T-helper 2 cell (primary cell): Measurements from ENCODE around the gene DNAJB11.
"Not testable (repeated sequence)": the region's sequence is repeated elsewhere in the genome, so short reads cannot be mapped to it uniquely, and the experiment has no call there.

ENCODE experiments used
- DNase-seq, 5 experiments: peaks; one replicate each; pipeline versions ENCODE4 v3.0.0 to v3.0.0-alpha.2; 2012 to 2022
- total RNA-seq, 2 donors: gene quantifications; one replicate each; lab custom pipeline; 2026; lab: John Stamatoyannopoulos, UW

Gene DNAJB11
- 101 to 137 reads per million in 2 donors for total RNA-seq

DNA sequence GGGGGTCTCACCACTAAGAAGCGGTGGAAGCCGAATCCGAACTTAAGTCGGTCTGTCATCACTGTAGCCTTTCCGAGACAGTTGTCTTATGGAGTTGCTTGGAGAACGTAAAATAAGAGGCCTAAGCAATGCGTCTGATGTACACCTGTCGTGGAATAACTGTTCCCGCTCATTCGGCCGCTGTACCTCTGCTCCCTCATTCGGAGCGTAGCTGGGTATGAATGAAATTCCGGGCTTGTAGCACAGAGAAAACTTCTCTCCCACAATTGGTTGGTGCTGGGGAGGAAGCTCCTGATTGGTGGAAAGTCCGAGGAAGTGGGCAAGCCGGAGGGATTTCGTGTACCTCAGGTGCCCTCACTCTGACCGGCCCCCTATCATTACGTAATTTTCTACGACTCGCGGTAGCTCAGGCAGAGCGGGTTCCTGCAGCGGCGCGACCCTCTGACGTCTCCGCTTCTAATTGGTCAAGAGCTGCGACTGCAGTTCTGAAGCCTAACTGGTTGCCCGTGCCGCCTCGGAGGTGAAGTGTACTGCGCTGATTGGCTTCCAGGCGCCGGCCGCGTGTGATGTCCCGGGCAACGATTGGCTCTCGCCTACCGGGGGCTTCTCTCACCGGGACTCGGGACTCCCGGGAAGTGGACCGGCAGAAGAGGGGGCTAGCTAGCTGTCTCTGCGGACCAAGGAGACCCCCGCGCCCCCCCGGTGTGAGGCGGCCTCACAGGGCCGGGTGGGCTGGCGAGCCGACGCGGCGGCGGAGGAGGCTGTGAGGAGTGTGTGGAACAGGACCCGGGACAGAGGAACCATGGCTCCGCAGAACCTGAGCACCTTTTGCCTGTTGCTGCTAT is at the start of gene DNAJB11:
Gene DNAJB11, plus strand, starts transcription at position 625 of the 845 bp plus-strand sequence. Its CDS starts 178 bp downstream, at position 803.
- peak; percentile 93 to 100 (median 98) for DNase-seq

DNA sequence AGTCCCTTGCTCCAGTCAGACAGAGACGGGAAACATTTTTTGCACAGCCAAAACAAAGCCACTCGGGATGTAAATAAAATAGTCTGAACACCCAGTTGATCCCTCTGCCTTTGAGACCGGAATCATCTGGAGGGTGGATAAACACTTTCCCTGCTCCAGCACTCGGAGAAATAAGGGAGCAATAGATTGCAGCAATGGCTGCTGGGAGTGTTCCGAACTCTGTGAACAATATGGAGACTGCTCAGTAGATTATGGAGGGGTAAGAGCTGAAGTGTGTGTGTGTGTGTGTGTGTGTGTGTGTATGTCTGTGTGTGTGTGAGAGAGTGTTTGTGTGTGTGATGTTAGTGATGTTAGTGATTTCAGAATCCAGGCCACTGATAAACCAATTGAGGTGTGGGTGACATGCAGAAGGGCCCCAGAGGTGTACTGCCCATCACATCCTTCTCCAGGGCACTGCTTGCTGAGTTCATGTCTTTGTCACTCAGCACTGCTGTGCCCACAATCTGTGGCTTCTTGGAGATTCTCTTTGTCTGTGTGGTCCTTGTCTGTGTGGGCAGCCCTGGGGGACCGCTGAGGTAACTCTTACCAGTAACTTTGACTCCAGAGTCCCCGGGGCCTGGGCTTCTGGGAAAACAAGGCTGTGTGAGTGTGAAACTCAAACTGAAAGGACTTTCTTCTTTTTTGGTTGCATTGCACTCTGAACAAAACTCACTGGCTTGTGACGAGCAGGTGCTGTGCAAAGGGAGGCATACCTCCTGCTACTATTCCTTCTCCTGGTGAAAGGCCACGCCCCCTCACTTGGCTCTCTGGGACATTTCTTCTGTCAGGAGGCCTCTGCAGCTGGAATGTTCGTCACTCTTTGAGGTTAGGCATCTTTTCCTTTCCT is 49.3 kb upstream of the DNAJB11 start:
- DNase-seq, result peak in 1 of 5 experiments; percentile 51

DNA sequence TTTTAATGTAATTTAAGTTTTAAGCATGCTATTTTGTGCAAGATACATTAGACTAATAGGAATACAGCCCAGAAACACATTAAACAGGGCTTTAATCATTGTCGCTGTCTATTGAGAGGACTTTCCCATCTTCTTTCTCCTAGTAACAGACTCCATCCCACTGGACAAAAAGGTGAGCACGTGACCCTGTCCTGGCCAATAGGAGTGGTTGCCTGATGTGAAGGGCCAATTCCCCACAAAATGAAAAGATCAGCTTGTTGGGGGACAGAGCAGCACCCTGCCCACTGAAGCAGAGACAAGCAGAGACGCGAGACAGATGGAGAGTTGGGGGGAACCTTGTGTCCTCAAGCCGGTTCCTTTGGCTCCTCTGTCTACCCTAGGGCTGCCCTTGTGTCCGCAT is 47.5 kb upstream of the DNAJB11 start:
- no peak for DNase-seq

DNA sequence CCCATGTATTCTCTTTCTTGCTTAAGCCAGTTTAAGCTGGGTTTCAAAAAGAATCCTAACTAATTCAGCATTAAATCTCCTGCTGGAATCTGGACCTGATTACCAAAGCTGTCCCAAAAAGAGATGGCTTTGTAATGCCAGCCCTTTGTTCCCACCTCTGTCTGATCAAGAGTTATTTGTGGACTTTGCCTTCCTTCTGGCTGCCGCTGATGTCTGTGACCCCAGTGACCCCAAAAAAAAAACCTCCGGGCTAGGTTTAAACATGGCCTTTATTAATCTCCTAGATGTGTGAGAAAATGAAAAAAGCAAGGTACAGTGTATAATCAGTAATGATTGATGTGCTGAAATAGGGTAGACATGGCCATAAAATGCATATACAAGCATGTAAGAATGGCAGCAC is 47.1 kb upstream of the DNAJB11 start:
- no peak for DNase-seq

DNA sequence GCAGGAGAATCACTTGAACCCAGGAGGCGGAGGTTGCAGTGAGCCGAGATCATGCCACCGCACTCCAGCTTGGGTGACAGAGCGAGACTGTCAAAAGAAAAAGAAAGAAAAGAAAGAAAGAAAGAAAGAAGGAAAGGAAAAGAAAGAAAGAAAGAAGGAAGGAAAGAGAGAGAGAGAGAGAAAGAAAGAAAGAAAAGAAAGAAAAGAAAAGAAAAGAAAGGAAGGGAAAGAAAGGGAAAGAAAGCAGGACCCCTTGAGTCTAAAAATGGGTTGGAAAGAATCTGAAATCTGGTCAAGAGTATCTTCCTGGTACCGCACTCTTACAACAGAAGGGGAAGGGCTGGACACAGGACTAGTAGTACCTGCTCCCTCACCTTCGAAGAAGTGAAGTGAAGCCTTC is 45.9 kb upstream of the DNAJB11 start:
- DNase-seq, result no peak

DNA sequence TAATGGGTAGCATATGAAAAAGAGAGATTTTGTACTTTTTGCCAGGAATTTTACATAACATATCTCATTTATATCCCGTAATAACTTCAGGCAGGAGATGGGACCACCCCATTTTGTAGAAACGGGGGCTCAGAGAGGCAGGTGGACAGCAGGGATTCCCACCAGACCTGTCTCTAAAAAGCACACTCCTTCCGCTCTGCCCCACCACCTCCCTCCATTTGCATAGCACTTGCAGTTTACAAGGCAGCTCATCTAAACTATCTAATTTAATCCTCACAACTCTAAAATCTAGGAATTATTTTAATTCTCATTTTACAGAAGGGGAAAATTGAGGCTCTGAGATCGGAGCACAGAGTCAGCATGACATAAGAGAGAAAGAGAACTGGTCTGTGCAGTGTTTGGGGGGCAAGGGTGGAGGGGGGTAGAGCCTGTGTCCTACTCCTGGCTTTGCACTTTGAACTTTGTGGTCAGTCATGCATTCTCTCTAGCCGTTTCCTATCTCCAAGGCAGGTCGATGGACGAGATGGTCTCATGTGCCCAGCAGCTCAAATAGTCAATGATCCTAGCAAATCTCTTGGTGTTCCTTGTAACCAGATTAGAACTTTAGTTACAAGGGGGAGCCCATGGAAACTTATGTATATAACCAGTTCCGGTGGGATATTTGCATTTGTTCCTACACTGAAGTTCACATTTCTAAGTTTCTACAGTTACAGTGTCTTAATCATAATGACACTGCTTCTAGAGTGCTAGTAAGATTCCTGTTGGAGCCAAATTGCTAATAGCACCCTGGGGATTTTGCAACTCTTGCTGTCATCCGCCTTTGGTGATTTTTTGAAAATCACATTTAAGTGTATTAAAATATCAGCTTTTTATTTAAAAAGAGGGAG is 44.9 kb upstream of the DNAJB11 start:
- no peak for DNase-seq

DNA sequence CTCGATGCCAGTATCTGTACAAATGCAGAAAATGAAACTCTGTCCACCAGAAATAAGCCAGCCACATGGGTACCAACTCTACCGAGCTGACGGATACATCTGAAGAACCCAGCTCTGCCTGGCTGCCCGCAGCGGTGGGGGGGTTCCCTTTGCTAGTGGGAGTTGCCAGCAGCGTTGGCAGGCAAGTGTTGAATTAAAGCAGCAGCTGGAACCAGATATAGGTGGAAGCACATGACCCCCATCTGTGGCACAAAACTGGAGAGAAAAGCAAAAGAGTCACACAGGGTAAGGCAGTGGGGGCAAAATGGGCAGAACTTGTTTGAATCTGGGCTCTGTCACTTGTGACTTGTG is 44.3 kb upstream of the DNAJB11 start:
- no peak for DNase-seq

DNA sequence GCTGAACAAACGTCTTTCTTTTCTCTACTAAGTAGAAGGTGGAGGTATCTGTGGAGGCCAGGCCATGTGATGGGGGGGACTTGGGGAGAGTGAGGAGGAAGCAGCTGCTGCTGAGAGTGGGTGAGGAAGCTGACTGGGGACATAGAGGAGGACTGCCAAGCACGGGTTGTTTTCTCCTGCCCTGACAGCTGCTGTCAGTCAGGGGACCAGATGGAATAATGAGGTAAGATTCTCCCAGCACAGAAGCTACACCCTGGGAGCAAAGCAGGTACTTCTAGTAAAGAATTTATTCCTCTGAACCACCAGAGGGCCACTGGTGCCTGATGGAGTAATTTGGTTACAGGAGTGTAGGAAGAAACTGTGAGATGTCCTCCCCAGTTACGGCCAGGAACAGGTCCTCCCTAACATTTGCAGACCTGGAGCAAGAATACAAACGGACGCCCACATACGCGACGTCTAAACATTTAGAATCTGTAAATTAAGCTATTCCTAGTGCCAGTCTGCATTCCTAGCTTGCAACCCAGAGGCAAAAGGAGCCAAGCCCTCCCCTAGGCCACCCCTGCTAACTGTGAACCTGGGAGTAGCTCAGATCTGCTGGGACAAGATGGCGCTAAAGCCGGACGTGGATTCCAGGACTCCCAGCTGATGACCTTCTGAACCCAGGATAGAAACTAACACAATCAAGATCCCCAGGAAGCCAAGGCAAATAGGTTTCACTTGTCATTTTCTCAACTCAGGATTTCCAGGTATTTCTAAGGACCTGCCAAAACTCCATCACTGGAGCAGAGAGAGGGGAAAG is 41.1 kb upstream of the DNAJB11 start:
- DNase-seq, result no peak

DNA sequence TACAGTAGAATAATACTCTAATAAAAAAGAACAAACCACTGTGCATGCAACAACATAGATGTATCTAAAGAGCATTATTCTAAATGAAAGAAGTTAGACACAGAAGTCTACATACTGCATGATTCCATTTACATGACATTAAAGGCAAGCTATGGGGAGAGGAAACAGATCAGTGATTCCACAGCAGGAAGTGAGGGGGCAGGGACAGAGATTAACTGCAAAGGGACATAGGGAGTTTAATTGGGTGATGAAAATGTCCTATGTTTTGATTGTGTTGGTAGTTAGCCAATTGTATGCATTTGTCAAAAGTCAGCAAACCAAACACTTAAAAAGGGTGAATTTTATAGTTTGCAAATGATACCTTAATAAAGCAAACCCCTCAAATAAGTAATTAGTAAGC is 40.1 kb upstream of the DNAJB11 start:
- DNase-seq, result no peak

DNA sequence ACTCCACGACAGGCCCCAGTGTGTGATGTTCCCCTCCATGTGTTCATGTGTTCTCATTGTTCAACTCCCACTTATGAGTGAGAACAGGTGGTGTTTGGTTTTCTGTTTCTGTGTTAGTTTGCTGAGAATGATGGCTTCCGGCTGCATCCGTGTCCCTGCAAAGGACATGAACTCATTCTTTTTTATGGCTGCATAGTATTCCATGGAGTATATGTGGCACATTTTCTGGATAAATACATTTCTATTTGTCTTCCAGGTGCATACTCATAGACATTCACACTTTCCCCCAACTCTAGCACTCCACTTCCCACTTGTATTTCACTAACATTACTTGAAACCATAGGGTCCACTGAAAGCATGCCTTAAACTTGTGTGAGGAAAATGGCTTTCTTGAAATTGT is 38.8 kb upstream of the DNAJB11 start:
- DNase-seq, result not testable (repeated sequence)

DNA sequence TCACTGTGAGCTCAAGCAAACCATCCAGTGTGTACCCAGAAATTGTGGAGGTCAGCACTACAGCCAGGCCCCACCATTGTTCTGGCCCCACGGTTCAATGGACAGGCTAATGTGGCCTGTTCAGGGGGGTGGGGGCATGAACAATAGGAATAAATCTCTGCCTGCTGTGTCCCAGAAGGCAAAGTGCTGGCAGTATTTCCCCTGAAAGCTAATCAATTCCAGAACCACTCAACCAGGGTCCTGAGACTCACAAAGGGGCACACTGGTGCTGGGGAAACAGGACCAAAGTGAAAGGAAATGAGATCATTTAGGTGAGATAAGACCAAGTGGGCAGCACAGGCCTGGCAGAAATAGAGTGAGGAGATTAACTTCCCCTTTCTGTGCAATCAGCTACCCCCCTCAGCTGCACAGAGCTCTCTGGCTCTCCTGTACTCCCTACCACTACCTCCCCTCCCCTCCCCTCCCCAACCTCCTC is 37.9 kb upstream of the DNAJB11 start:
- DNase-seq, result no peak

DNA sequence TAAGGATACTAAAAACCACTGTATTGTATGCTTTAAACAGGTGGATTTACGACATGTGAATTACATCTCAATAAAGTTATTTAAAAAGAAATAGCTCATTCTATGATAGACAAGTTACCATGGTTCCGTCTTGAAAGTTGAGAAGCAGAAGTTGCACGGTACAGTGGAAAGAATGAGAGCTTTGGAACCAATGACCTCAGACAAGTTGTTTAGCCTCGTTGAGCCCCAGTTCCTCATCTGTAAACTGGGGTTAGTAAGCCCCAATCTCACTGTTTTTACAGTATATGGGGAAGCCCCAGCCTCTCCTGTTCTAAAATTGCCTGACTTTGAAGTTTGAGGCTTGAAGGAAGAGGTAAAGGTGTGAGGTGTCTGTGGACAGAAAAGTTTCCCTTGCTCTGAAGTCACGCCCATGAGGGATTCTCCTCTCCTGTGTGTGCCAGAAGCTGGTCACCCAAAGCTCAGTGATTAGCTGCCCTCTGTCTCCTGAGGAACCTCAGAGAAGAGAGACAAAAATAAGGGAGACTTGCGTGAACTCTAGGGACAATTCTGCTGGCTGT is 36.3 kb upstream of the DNAJB11 start:
- peak in 3 of 5 experiments; percentile 7 to 56 (median 25) for DNase-seq

DNA sequence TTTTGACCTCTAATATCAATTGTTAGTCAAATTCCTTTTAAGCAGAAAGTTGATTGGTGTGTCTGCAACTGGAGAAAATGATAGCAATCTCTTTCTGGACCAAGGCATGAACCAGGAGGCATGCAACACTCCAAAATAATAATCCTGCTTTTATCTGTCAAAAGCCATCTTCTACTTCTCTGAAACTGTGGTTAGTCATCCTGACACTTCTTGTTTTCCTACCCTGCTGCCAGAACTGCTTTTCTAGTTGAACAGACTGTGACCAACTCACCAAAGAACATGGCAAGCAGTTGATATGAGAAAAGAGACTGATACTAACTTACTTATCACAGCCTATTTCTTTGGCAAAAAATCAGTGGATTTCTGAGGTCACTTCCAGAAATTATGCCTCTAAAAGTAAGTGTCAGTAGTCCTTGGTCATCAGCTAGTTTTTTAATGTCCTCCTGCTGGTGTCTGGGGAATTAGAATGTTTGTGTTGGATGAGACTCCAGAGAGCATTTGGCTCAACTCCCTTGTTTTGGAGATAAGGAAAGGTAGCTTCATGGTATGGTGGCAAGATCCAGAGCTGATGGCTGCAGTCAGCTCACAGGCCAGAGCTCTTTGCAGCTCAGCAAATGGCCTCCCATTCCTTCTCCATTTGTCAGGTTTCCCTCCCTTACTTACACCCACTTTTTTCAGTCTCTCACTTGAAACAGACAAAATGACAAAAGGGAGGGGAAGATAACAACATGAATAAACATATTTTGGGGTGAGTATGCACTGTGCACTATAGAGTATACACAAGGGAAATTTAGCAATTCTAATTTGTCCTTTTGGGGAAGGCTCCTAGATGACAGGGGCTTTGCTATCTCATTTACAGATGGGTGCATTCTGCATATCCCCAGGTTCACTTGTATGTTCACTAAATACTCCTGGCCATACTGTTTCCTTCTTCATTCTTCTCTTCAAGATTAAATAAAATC is 33.4 kb upstream of the DNAJB11 start:
- DNase-seq, result no peak

DNA sequence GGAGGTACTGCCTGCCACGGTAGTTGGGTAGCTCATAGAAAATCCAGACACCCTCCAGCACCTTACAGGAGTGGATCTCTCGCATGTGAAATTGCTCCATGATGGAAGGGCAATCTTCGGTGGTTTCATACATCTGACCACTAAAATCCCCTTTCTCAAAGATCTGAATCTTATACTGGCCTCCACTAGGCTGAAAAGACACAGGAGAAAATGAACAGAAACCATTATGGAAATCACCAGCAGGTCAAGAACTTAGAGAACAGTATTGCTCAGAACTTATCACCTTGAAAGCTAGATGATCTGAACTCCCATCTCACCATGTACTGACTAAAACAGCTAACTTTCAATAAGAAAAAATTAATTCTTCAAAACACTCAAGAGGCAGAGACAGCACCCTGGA is 31.7 kb upstream of the DNAJB11 start:
- DNase-seq, result no peak

DNA sequence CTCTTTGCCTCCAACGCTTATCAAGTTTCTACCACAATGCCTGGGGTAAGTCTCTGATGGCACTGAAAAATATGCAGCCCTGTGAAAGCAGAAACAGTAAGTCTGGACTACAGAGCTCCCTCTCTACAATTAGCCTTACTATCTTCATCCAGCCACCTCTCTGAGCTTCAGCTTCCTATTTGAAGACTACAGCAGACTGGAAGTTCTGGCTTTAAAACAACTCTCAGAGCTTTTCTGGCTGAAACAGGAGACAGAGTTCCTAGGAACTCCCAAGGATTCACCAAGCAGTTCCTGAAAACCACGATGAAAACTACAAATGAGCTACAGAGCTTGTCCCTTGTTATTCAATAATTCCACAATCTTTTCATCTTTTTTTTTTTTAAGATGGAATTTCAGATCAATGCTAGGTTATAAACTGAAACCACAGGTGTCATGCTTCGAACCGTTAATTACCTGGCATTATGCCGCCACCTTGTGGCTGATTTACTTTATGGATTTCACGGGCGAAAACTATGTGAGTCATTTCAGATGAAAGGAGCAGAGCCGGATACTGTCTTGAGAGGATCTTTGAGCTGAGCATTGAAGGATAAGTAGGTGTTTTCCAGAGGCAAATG is 30.2 kb upstream of the DNAJB11 start:
- DNase-seq, result peak; percentile 43 to 78 (median 68)

DNA sequence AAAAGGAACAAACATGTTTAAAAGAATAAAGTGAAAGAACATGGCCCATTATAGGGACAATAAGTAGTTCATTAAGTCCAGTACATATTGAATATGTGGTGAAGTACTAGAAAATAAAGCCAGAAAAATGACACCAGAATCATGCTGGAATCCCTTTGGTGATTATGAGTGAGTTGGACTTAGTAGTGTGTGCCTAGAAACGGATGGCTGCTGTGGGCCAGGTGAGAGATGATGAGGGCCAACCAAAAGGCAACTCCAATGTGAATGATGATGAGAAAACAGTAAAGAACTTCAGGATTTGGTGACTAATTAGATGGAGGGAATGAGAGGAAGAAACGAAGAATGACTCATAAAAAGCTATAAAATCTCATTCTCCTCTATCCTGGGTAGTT is 29.7 kb upstream of the DNAJB11 start:
- DNase-seq, result no peak

DNA sequence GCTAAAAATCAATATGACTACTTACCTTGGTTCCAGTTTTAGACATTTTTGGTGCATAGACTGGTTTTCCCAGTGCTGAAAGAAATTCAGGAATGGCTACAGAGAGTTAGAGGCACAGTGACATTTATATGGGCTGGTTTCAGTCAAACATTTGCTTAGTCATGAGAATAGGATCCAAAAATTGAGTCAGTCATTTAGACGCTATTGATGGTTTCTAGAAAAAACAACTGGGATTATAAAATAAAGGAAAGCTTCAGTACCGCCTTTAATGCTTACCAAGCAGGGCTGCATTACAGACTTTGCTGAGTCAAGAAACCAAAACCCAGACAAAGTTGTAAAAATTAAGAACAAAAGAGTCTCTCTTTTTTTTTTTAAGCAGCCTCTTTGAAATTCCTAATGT is 26.2 kb upstream of the DNAJB11 start, which contains the start of gene CRYGS:
Gene CRYGS, minus strand, starts transcription at position 100 of the 400 bp plus-strand sequence. Its CDS starts 54 bp downstream, at position 46.
- DNase-seq, result no peak

DNA sequence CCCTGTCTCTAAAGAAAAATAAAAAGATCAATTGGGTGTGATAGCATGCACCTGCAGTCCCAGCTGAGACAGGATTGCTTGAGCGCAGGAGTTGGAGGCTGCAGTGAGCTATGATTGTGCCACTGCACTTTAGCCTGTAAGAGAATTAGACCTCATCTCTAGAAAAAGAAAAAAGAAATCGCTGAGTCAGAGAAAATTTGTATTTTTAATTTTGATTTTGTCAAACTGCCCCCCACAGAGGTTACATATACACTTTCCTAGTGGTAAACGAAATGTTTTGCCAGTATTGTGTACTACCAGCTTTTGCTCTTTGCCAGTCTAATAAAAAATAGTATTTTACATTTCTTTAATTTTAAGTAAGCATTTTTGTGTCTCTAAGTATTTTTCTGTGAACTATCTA is 21.0 kb upstream of the DNAJB11 start:
- no peak for DNase-seq

DNA sequence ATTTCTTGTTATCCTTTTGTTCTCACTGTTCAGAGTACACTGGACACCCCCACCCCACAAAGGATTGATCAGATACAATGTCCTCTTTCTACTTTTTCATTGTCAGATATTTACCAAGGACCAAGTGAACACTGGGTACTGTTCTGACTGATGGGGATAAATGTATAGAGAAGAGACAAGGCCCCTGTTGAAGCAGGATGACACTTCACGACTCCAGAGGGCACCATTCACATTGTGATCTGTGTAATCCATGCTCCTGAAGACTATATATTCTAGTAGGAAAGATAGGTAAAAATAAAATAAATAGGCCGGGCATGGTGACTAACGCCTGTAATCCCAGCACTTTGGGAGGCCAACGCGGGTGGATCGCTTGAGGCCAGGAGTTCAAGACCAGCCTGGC is 19.1 kb upstream of the DNAJB11 start:
- no peak for DNase-seq
